ENCODE results near the gene FNBP1. TPM values are rescaled to one million over a fixed set of nuclear protein-coding genes. Genes with fewer than 3 reads are reported as not detected.
A peak's percentile ranks its signal among the peaks of the same experiment; 100 is the strongest.

The FNBP1 gene
- total and polyA plus RNA-seq, 2 donors (not counting 1 experiment from before 2014, with no cell fraction given) = 42.9 to 318 TPM

DNA sequence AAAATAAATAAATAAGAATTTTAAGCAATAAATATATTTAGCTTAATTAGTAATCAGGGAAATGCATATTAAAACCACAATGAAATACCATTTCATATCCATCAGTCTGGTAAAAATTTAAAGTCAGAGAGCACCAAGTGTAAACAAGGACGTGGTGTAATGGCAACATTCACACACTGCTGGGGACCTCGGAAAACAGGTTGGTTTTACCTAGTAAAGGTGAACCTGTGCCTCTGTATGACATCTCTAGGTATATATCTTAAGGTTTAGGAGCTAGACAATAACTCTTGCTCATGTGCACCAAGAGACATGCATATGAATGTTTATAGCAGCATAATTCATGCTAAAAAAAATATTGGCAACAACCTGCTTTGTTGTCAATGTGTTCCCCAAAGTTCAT, 29.7 kb downstream of the FNBP1 start:
- Mint-ChIP-seq H3K4me1 (peaks cover 71% of the 10 kb centered on the region), H3K27me3 (no peaks in the 10 kb centered on the region), H3K9me3 (ENCODE audit: insufficient read depth) (no peaks in the 10 kb centered on the region), H3K4me3 (no peak overlapping the region), H3K27ac (peak overlapping the region; percentile 74)
- Histone ChIP-seq H3K4me1 (ENCODE audit: control insufficient read depth in 2 of 2, insufficient read depth in 2 of 2, low read length in 2 of 2) (peaks cover 56 to 59% of the 10 kb centered on the region in 2 donors), H2AFZ (ENCODE audit: insufficient read depth, low read depth, low read length, poor library complexity, severe bottlenecking) (no peak overlapping the region), H3K4me2 (replicated peaks; ENCODE audit: low read depth, low read length, poor library complexity, severe bottlenecking) (no peak overlapping the region), H4K20me1 (ENCODE audit: control insufficient read depth, insufficient read depth, low read length, poor library complexity, severe bottlenecking) (no peaks in the 10 kb centered on the region), H3K27me3 (replicated peaks in 1 of 4; ENCODE audit: control extremely low read depth in 1 of 4, control insufficient read depth in 3 of 4, insufficient read depth in 4 of 4, low read length in 3 of 4) (no peaks in the 10 kb centered on the region), H3K27ac (ENCODE audit: low read length in 2 of 2) (peak overlapping the region in 1 of 2 donors; percentile 96), H3K9me3 (ENCODE audit: control extremely low read depth in 1 of 3, control insufficient read depth in 2 of 3, insufficient read depth in 1 of 3, low read length in 2 of 3) (peaks cover 0 to 12% (median 7%) of the 10 kb centered on the region in 3 donors), H3K9ac (ENCODE audit: low read length) (no peak overlapping the region), H3K4me3 (ENCODE audit: control extremely low read depth in 1 of 5, extremely low read depth in 1 of 5, insufficient read depth in 1 of 5, low read depth in 2 of 5, low read length in 4 of 5) (no peak overlapping the region), H3K79me2 (ENCODE audit: control insufficient read depth, insufficient read depth, low read length) (peaks cover 99% of the 10 kb centered on the region), H3K36me3 (replicated peaks in 1 of 2; ENCODE audit: control extremely low read depth in 1 of 2, control insufficient read depth in 1 of 2, extremely low read depth in 1 of 2, insufficient read depth in 2 of 2, low read length in 1 of 2) (peaks cover 0 to 9% of the 10 kb centered on the region in 2 experiments)
- TF ChIP-seq, protein P1, sequence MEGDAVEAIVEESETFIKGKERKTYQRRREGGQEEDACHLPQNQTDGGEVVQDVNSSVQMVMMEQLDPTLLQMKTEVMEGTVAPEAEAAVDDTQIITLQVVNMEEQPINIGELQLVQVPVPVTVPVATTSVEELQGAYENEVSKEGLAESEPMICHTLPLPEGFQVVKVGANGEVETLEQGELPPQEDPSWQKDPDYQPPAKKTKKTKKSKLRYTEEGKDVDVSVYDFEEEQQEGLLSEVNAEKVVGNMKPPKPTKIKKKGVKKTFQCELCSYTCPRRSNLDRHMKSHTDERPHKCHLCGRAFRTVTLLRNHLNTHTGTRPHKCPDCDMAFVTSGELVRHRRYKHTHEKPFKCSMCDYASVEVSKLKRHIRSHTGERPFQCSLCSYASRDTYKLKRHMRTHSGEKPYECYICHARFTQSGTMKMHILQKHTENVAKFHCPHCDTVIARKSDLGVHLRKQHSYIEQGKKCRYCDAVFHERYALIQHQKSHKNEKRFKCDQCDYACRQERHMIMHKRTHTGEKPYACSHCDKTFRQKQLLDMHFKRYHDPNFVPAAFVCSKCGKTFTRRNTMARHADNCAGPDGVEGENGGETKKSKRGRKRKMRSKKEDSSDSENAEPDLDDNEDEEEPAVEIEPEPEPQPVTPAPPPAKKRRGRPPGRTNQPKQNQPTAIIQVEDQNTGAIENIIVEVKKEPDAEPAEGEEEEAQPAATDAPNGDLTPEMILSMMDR (IDR thresholded peaks at IDR 0.05) = no peak
- TF ChIP-seq EZH2 (IDR thresholded peaks at IDR 0.05; ENCODE audit: borderline replicate concordance, insufficient read depth, low read depth, low read length, poor library complexity, severe bottlenecking) = no peak
- intact Hi-C loops (cut with micrococcal nuclease) = loop anchor here (1.0 to 2.0 kb wide), 2 partner anchors 8 to 15 kb away; no protein-coding TSS in a partner anchor
- ATAC-seq (ENCODE audit: low read depth) = no peak
- no peak for DNase-seq
- ChIA-PET POLR2A (interaction anchor here (0.5 to 1.5 kb wide), 3 partner anchors 22 to 57 kb away, joined by 3 to 8 read pairs (median 3); no protein-coding TSS in a partner anchor), CTCF (interaction anchor here (2.5 kb wide), 1 partner anchor 10 kb away, joined by 5 read pairs; no protein-coding TSS in a partner anchor)
- no CpG with 5 or more reads among the region's 2 CpGs for WGBS (ENCODE audit: insufficient coverage)

All from B cell (primary cell).